Tibial nerve (tissue), 4 donors: Measurements from ENCODE around the gene YPEL2.

Experiments
- CTCF ChIP-seq, 5 experiments: fragments of 200-600 bp in 3 of 5; fragments of 450-650 bp in 2 of 5; sonication (generic) in 3 of 5; IDR thresholded peaks; one replicate each; pipeline ENCODE4 v1.5.1; 2016 to 2019; ENCODE audit warnings: antibody characterized with exemption in 5 of 5, mild to moderate bottlenecking in 3 of 5, moderate library complexity in 2 of 5
- EP300 ChIP-seq, 2 donors: sonication (generic); formaldehyde crosslinking; IDR thresholded peaks; one replicate each; pipeline ENCODE4 v1.6.1; 2017; ENCODE audit warnings: antibody characterized with exemption in 2 of 2, mild to moderate bottlenecking in 1 of 2
- POLR2A ChIP-seq, 2 donors: fragments of 450-650 bp; IDR thresholded peaks; one replicate each; pipeline ENCODE4 v1.6.1; 2017; ENCODE audit warnings: antibody characterized with exemption in 2 of 2, mild to moderate bottlenecking in 2 of 2, moderate library complexity in 2 of 2

DNA sequence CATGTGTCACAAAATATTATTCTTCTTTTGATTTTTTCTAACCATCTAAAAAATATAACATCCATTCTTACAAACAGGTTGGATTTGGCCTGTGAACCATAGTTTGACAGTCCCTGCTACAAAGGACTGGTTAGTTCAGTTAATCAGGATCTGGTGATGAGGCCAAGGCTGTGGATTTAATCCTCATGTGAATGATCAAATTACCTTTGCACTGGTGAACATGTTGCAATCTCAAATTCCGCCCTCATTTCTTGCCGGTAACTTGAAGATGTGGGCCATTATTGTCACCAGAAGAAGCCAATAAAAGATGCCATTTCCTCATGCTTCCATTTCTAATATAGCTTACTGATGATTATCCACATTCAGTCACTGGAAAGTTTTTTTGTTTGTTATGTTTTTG is 35.3 kb upstream of the YPEL2 start:
- TF ChIP-seq CTCF (IDR thresholded peaks at IDR 0.05) (no peak), POLR2A (IDR thresholded peaks at IDR 0.05) (no peak), EP300 (IDR thresholded peaks at IDR 0.05) (no peak)
